ENCODE results near the gene COL8A1.

The COL8A1 gene

GRCh38 chr3:99646107-99646435 lies 7.7 kb downstream of the COL8A1 start:
- H3K27ac ChIP-seq = no peak overlapping the region
- TF ChIP-seq CTCF (conservative IDR thresholded peaks at IDR 0.05) (no peak), ZFX (IDR thresholded peaks at IDR 0.05) (no peak)

- no peak overlapping the region for H3K27ac ChIP-seq
- no peak for TF ChIP-seq CTCF (conservative IDR thresholded peaks at IDR 0.05)
- TF ChIP-seq ZFX (IDR thresholded peaks at IDR 0.05) = no peak
These were observed 8.7 kb downstream of the COL8A1 start for GRCh38 chr3:99647081-99647480.

- H3K27ac ChIP-seq = no peak overlapping the region
- no peak for TF ChIP-seq ZFX (IDR thresholded peaks at IDR 0.05)
- no peak for TF ChIP-seq CTCF (conservative IDR thresholded peaks at IDR 0.05)
These were observed 9.7 kb downstream of the COL8A1 start for GRCh38 chr3:99648101-99648500.

GRCh38 chr3:99648516-99648915 lies 10.1 kb downstream of the COL8A1 start:
- TF ChIP-seq CTCF (conservative IDR thresholded peaks at IDR 0.05) (no peak), ZFX (IDR thresholded peaks at IDR 0.05) (no peak)
- H3K27ac ChIP-seq = no peak overlapping the region

GRCh38 chr3:99651531-99651930 lies 13.1 kb downstream of the COL8A1 start:
- H3K27ac ChIP-seq = no peak overlapping the region
- TF ChIP-seq CTCF (conservative IDR thresholded peaks at IDR 0.05) (no peak), ZFX (IDR thresholded peaks at IDR 0.05) (no peak)

- no peak overlapping the region for H3K27ac ChIP-seq
- TF ChIP-seq ZFX (IDR thresholded peaks at IDR 0.05) (no peak), CTCF (conservative IDR thresholded peaks at IDR 0.05) (no peak)
These were observed 18.2 kb downstream of the COL8A1 start for GRCh38 chr3:99656624-99657023.

GRCh38 chr3:99658274-99658673 lies 19.9 kb downstream of the COL8A1 start:
- TF ChIP-seq ZFX (IDR thresholded peaks at IDR 0.05) (no peak), CTCF (conservative IDR thresholded peaks at IDR 0.05) (no peak)
- H3K27ac ChIP-seq = no peak overlapping the region

All from C4-2B (cell line).